Measurements from ENCODE around the gene NDUFAB1.
A peak's percentile ranks its signal among the peaks of the same experiment; 100 is the strongest.

Gene NDUFAB1

DNA sequence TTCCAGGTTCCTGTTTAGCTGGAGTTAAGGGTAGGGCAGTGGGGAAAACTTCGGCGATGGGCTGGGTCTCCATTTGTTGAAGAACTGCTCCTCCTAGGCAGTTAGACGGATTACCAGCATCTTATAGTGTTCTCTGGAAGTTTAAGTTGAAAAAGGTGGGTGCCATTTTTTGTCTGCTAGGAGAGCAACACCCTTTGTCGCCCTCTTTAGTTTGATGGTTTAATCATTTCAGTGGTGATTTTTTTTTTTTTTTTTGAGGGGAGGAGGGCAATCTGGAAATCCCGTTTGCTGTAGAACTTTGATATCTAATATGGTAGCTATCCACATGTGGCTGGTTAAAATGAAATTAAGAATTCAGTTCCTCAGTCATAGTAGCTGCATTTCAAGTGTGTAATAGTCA lies 34.5 kb downstream of the NDUFAB1 start:
- CTCF ChIA-PET = interaction anchor here (0.7 kb wide), 1 partner anchor 308 kb away, joined by 4 read pairs; no protein-coding TSS in a partner anchor
- TF ChIP-seq NFRKB (IDR thresholded peaks at IDR 0.05) = no peak
- peak; percentile 45; the same call in 1 of the 2 replicates for TF ChIP-seq ZNF384 (IDR thresholded peaks at IDR 0.05)
- no peak for DNase-seq (ENCODE audit: extremely low spot score)
- POLR2A ChIA-PET = no interaction called here

DNA sequence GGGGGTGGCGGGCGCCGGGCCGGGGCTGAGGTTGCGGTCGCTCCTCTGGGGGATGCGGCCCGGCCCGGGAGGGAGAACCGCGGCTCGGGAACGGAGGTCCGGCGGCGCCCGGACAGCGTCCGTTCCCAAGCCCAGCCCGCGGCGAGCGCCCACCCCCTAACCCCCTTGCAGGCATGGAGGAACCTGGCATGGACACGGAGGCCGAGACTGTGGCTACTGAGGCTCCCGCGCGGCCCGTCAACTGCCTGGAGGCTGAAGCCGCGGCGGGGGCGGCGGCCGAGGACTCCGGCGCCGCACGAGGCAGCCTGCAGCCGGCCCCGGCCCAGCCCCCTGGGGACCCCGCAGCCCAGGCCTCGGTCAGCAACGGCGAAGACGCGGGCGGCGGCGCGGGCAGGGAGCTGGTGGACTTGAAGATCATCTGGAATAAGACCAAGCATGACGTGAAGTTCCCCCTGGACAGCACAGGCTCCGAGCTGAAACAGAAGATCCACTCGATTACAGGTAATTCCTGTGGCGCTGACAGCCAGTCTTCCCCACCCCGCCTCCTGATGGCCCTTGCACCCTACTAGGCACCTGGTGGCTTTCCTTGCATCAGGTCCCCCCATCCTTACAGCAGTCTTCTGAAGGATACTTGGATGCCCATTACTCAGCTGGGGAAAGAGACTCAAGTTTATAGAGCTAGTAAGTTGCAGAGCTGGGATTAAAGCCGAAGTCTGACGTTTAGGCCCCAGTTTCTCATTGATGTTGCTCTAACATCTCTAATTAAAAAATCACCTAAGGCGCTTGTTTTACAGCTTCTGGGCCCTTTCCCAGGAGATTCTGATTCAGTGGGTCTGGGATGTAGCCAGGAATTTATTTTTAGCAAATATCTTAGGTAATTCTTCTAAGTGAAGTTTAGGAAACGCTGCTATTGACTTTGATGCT lies 38.1 kb downstream of the NDUFAB1 start:
- ChIA-PET POLR2A (interaction anchor here (0.8 to 1.4 kb wide), 12 partner anchors 9 to 105 kb away, joined by 3 to 6 read pairs (median 4); partner anchors contain the start of genes COG7 and NDUFAB1), CTCF (interaction anchor here (0.6 to 1.2 kb wide), 2 partner anchors 27 to 39 kb away, joined by 3 to 4 read pairs; no protein-coding TSS in a partner anchor)
- peak; percentile 33 for DNase-seq (ENCODE audit: extremely low spot score)
- TF ChIP-seq BHLHE40 (IDR thresholded peaks at IDR 0.05; ENCODE audit: borderline replicate concordance) = no peak
- no peak for TF ChIP-seq TARDBP (IDR thresholded peaks at IDR 0.05)
- TF ChIP-seq SUZ12 (IDR thresholded peaks at IDR 0.05) = no peak
- TF ChIP-seq SP1 (IDR thresholded peaks at IDR 0.05) = no peak
- TF ChIP-seq HDGF (IDR thresholded peaks at IDR 0.05; ENCODE audit: borderline replicate concordance) = no peak
- TF ChIP-seq FOXM1 (IDR thresholded peaks at IDR 0.05; ENCODE audit: borderline replicate concordance) = no peak
- TF ChIP-seq ARNT (IDR thresholded peaks at IDR 0.05) = no peak
- no peak for TF ChIP-seq CTBP1 (IDR thresholded peaks at IDR 0.05; ENCODE audit: borderline replicate concordance)
- no peak for TF ChIP-seq L3MBTL2 (conservative IDR thresholded peaks at IDR 0.05)
- TF ChIP-seq NFRKB (IDR thresholded peaks at IDR 0.05) = no peak
- TF ChIP-seq LEF1 (IDR thresholded peaks at IDR 0.05; ENCODE audit: borderline replicate concordance) = no peak
- TF ChIP-seq ZNF384 (IDR thresholded peaks at IDR 0.05) = no peak
- no peak for TF ChIP-seq FOXK2 (IDR thresholded peaks at IDR 0.05)

DNA sequence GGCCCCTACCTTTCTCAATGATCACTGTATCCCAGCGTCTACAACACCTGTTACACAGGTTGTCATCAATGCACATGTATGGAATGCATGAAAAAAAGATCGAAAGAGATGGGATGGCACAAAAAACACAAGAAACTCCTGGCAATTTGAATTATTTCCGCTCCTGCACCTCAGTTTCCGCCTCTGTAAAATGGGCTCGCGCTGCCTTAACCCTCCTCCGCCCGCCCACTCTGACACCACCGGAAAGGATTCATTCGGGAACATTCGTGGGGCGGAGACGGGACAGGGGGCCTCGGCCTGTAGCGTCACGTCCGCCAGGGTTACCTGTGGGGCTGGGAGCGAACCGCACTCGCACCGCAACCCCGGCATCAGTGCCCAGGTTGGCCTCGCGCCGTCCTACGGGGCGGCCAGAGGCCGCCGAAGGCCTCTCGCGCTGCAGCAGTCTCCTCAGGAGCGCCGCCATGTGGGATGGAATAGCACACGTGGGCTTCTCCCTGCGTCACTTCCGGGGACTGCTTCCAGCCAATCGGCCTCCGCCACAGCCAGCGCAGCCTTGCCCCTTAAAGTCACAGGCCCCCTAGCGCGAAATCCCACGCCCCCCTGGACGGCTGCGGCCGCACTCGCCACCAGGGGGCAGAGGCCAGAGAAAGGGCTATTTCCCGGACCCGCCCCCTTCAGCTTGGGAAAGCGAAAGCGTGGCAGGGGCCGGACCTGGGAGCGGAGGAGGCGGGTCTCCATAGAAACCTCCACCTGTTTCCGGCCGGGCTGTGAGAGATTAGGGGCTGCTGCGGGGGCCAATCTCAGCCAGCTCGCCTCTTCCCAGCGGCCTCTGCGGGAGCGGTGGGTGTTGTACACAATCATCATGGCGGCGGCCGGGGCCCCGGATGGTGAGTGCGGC lies 39.0 kb downstream of the NDUFAB1 start, which contains the start of the genes EARS2 and UBFD1:
Gene EARS2, minus strand, starts transcription at position 470 of the 898 bp plus-strand sequence. Its CDS starts 7 bp downstream, at position 463.
Gene UBFD1, plus strand, starts transcription at position 847 of the 898 bp plus-strand sequence. Its CDS starts 16 bp downstream, at position 863.
- POLR2A ChIA-PET = interaction anchor here (0.7 to 1.4 kb wide), 12 partner anchors 8 to 104 kb away, joined by 3 to 6 read pairs (median 4); partner anchors contain the start of genes COG7 and GGA2
- CTCF ChIA-PET = interaction anchor here (0.6 to 0.7 kb wide), 2 partner anchors 27 to 40 kb away, joined by 3 read pairs; no protein-coding TSS in a partner anchor

DNA sequence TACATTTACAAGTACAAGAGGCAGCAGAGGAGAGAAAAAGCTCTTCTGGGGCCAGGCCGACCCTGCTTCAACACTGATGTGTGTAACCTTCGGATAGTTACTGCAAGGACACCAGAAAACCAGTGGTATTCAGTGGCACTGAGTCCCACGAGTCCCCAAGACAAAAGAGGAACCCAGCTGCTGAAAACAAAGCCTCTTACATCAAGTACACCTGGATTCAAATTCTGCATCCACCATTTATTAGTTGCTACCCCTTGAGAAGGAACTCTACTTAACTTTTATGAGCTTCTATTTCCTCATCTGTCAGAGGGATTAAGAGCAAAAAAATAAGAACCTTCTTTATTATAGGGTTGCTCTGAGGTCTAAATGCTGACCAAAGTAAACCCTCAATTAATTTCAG lies 41.6 kb downstream of the NDUFAB1 start:
- no peak for TF ChIP-seq ZNF384 (IDR thresholded peaks at IDR 0.05)
- TF ChIP-seq ELF4 (IDR thresholded peaks at IDR 0.05) = no peak
- TF ChIP-seq FOXM1 (IDR thresholded peaks at IDR 0.05; ENCODE audit: borderline replicate concordance) = no peak
- TF ChIP-seq SUZ12 (IDR thresholded peaks at IDR 0.05) = no peak
- no peak for TF ChIP-seq TARDBP (IDR thresholded peaks at IDR 0.05)
- no peak for TF ChIP-seq LEF1 (IDR thresholded peaks at IDR 0.05; ENCODE audit: borderline replicate concordance)
- no peak for TF ChIP-seq FOXA1 (IDR thresholded peaks at IDR 0.05)
- TF ChIP-seq SP1 (IDR thresholded peaks at IDR 0.05) = no peak
- no peak for TF ChIP-seq FOXK2 (IDR thresholded peaks at IDR 0.05)
- TF ChIP-seq BHLHE40 (IDR thresholded peaks at IDR 0.05; ENCODE audit: borderline replicate concordance) = no peak
- TF ChIP-seq L3MBTL2 (conservative IDR thresholded peaks at IDR 0.05) = no peak
- TF ChIP-seq, protein P1, sequence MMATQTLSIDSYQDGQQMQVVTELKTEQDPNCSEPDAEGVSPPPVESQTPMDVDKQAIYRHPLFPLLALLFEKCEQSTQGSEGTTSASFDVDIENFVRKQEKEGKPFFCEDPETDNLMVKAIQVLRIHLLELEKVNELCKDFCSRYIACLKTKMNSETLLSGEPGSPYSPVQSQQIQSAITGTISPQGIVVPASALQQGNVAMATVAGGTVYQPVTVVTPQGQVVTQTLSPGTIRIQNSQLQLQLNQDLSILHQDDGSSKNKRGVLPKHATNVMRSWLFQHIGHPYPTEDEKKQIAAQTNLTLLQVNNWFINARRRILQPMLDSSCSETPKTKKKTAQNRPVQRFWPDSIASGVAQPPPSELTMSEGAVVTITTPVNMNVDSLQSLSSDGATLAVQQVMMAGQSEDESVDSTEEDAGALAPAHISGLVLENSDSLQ (IDR thresholded peaks at IDR 0.05) = no peak
- no peak for TF ChIP-seq HDGF (IDR thresholded peaks at IDR 0.05; ENCODE audit: borderline replicate concordance)
- TF ChIP-seq ARNT (IDR thresholded peaks at IDR 0.05) = no peak
- no peak for TF ChIP-seq CTBP1 (IDR thresholded peaks at IDR 0.05; ENCODE audit: borderline replicate concordance)
- DNase-seq (ENCODE audit: extremely low spot score) = no peak
- POLR2A ChIA-PET = no interaction called here
- CTCF ChIA-PET = no interaction called here

More for the DNA sequence above, 39.0 kb downstream of the NDUFAB1 start, which contains the start of the genes EARS2 and UBFD1:
- peak; percentile 67; the same call in 1 of the 2 replicates for TF ChIP-seq LEF1 (IDR thresholded peaks at IDR 0.05; ENCODE audit: borderline replicate concordance)
- peak; percentile 93 for TF ChIP-seq L3MBTL2 (conservative IDR thresholded peaks at IDR 0.05)
- peak; percentile 69; the same call in 1 of the 2 replicates for TF ChIP-seq ELF4 (IDR thresholded peaks at IDR 0.05)
- no peak for TF ChIP-seq SUZ12 (IDR thresholded peaks at IDR 0.05)
- TF ChIP-seq, protein P1 (IDR thresholded peaks at IDR 0.05) = peak; percentile 97
- 0 out of 2 replicates have a peak, but pooled peaks have one; percentile 35 for TF ChIP-seq FOXM1 (IDR thresholded peaks at IDR 0.05; ENCODE audit: borderline replicate concordance)
- DNase-seq (ENCODE audit: extremely low spot score) = peak; percentile 95

DNA sequence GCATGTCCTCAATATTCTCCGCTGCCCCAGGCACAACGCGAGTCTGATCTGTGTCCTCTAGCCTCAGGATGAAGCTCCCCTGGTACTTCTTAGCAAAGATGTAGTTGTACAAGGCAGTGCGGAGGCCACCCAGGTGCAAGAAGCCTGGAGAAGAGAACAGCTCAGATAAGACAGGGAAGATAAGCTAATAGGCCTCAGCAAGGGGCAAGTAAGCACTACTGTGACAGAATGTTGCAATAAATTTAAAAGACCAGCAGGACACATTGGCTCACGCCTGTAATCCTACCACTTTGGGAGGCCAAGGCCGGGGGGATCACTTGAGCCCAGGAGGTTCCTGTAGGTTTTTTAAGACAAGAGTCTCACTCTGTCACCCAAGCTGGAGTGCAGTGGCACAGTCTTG lies 44.0 kb downstream of the NDUFAB1 start:
- no peak for DNase-seq (ENCODE audit: extremely low spot score)
- TF ChIP-seq L3MBTL2 (conservative IDR thresholded peaks at IDR 0.05) (no peak), ARNT (IDR thresholded peaks at IDR 0.05) (no peak), FOXA1 (IDR thresholded peaks at IDR 0.05) (no peak), NFRKB (IDR thresholded peaks at IDR 0.05) (no peak), ELF4 (IDR thresholded peaks at IDR 0.05) (no peak), LEF1 (IDR thresholded peaks at IDR 0.05; ENCODE audit: borderline replicate concordance) (no peak)
- TF ChIP-seq, protein P1 (IDR thresholded peaks at IDR 0.05) = no peak
- CTCF ChIA-PET = no interaction called here
- POLR2A ChIA-PET = no interaction called here
